ENCODE results near the gene LPP. TPM values are rescaled to one million over a fixed set of nuclear protein-coding genes. Genes with fewer than 3 reads are reported as not detected.

The LPP gene
- total and polyA plus RNA-seq, 2 of the 13 experiments (the other 11 are each of a cell fraction or from before 2014, with no cell fraction given), result 19.2 to 29.9 TPM

- TF ChIP-seq, protein P1, sequence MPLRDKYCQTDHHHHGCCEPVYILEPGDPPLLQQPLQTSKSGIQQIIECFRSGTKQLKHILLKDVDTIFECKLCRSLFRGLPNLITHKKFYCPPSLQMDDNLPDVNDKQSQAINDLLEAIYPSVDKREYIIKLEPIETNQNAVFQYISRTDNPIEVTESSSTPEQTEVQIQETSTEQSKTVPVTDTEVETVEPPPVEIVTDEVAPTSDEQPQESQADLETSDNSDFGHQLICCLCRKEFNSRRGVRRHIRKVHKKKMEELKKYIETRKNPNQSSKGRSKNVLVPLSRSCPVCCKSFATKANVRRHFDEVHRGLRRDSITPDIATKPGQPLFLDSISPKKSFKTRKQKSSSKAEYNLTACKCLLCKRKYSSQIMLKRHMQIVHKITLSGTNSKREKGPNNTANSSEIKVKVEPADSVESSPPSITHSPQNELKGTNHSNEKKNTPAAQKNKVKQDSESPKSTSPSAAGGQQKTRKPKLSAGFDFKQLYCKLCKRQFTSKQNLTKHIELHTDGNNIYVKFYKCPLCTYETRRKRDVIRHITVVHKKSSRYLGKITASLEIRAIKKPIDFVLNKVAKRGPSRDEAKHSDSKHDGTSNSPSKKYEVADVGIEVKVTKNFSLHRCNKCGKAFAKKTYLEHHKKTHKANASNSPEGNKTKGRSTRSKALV (CRISPR knock-in tag; IDR thresholded peaks at IDR 0.05), result no peak
- TF ChIP-seq, protein P2, sequence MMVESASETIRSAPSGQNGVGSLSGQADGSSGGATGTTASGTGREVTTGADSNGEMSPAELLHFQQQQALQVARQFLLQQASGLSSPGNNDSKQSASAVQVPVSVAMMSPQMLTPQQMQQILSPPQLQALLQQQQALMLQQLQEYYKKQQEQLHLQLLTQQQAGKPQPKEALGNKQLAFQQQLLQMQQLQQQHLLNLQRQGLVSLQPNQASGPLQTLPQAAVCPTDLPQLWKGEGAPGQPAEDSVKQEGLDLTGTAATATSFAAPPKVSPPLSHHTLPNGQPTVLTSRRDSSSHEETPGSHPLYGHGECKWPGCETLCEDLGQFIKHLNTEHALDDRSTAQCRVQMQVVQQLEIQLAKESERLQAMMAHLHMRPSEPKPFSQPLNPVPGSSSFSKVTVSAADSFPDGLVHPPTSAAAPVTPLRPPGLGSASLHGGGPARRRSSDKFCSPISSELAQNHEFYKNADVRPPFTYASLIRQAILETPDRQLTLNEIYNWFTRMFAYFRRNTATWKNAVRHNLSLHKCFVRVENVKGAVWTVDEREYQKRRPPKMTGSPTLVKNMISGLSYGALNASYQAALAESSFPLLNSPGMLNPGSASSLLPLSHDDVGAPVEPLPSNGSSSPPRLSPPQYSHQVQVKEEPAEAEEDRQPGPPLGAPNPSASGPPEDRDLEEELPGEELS (CRISPR knock-in tag; IDR thresholded peaks at IDR 0.05), result peak; percentile 97
- no peak; the same call in 1 of the 2 replicates for TF ChIP-seq ZNF350 (CRISPR knock-in tag; IDR thresholded peaks at IDR 0.05; ENCODE audit: borderline replicate concordance, low read depth)
- TF ChIP-seq ZNF776 (CRISPR knock-in tag; IDR thresholded peaks at IDR 0.05), result no peak
- 0 out of 2 replicates have a peak, but pooled peaks have one; percentile 35 for TF ChIP-seq HOXA5 (CRISPR knock-in tag; IDR thresholded peaks at IDR 0.05)
- no peak for TF ChIP-seq GTF3A (CRISPR knock-in tag; conservative IDR thresholded peaks at IDR 0.05)
- TF ChIP-seq ETV6 (CRISPR knock-in tag; conservative IDR thresholded peaks at IDR 0.05), result no peak
- TF ChIP-seq SMC3 (IDR thresholded peaks at IDR 0.05; ENCODE audit: low read length), result peak; percentile 11; the same call in 1 of the 2 replicates
- TF ChIP-seq MLXIP (CRISPR knock-in tag; IDR thresholded peaks at IDR 0.05; ENCODE audit: borderline replicate concordance), result no peak
- TF ChIP-seq, protein P3, sequence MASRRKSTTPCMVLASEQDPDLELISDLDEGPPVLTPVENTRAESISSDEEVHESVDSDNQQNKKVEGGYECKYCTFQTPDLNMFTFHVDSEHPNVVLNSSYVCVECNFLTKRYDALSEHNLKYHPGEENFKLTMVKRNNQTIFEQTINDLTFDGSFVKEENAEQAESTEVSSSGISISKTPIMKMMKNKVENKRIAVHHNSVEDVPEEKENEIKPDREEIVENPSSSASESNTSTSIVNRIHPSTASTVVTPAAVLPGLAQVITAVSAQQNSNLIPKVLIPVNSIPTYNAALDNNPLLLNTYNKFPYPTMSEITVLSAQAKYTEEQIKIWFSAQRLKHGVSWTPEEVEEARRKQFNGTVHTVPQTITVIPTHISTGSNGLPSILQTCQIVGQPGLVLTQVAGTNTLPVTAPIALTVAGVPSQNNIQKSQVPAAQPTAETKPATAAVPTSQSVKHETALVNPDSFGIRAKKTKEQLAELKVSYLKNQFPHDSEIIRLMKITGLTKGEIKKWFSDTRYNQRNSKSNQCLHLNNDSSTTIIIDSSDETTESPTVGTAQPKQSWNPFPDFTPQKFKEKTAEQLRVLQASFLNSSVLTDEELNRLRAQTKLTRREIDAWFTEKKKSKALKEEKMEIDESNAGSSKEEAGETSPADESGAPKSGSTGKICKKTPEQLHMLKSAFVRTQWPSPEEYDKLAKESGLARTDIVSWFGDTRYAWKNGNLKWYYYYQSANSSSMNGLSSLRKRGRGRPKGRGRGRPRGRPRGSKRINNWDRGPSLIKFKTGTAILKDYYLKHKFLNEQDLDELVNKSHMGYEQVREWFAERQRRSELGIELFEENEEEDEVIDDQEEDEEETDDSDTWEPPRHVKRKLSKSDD (CRISPR knock-in tag; IDR thresholded peaks at IDR 0.05; ENCODE audit: low read depth), result no peak
- no peak for TF ChIP-seq CEBPB (IDR thresholded peaks at IDR 0.05; ENCODE audit: borderline replicate concordance, low read depth, low read length)
- 0 out of 2 replicates have a peak, but pooled peaks have one; percentile 10 for TF ChIP-seq SIN3A (IDR thresholded peaks at IDR 0.05; ENCODE audit: borderline replicate concordance, low read depth, low read length)
- TF ChIP-seq ZNF687 (CRISPR knock-in tag; IDR thresholded peaks at IDR 0.05), result no peak
Observed at GRCh38 chr3:188185717-188186251, 31.8 kb downstream of the LPP start (continued).
